A549 (cell line): ENCODE measurements around the gene ZNF578.

Experiments
- CEBPB ChIP-seq, 2 experiments: fragments of >200 bp in 1 of 2; sonication (Bioruptor Twin) in 1 of 2; formaldehyde crosslinking in 1 of 2; IDR thresholded peaks; 2 replicates each; pipeline ENCODE4 v1.6.1; 2012 to 2016
- EHF ChIP-seq: fragments of 250-450 bp; sonication (Bioruptor Pico); IDR thresholded peaks from 2 replicates; pipeline ENCODE4 v1.5.0; 2020; ENCODE audit warnings: mild to moderate bottlenecking
- EP300 ChIP-seq, 2 experiments: fragments of >200 bp; sonication (Bioruptor Twin); formaldehyde crosslinking; IDR thresholded peaks; 2 replicates in 1 of 2; 3 replicates in 1 of 2; pipeline ENCODE4 v1.6.1; 2016 to 2017
- HDAC2 ChIP-seq: fragments of 200-600 bp; sonication (generic); IDR thresholded peaks from 2 replicates; pipeline ENCODE4 v1.6.1; 2016
- KDM1A ChIP-seq: fragments of 200-600 bp; sonication (generic); IDR thresholded peaks from 2 replicates; pipeline ENCODE4 v1.6.1; 2016; ENCODE audit warnings: low read depth, mild to moderate bottlenecking
- TF ChIP-seq, protein P1 (sequence below): fragments of 200-600 bp; sonication (generic); IDR thresholded peaks from 2 replicates; pipeline ENCODE4 v1.6.1; 2016; ENCODE audit warnings: antibody characterized with exemption, mild to moderate bottlenecking, moderate library complexity
- TF ChIP-seq, protein P2 (sequence below): fragments of >200 bp; sonication (Bioruptor Twin); formaldehyde crosslinking; IDR thresholded peaks from 3 replicates; pipeline ENCODE4 v1.5.1; 2016
- TF ChIP-seq, protein P3 (sequence below): fragments of 150-350 bp; IDR thresholded peaks from 2 replicates; pipeline ENCODE4 v1.6.1; 2014; ENCODE audit warnings: low read depth, mild to moderate bottlenecking, low read length

DNA sequence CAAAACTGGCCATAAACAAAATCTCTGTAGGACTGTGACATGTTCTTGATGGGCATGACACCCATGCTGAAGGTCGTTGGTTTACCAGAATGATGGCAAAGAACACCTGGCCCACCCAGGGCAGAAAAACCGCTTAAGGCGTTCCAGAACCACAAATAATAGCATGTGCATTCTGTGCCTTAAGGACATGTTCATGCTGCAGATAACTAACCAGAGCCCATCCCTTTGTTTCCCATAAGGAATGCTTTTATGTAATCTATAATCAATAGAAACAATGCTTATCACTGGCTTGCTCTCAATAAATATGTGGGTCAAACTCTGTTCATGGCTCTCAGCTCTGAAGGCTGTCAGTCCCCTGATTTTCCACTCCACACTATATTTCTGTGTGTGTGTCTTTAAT is 11.2 kb upstream of the ZNF578 start:
- TF ChIP-seq KDM1A, result no peak
- TF ChIP-seq CEBPB (IDR thresholded peaks at IDR 0.05), result no peak
- TF ChIP-seq, protein P1, sequence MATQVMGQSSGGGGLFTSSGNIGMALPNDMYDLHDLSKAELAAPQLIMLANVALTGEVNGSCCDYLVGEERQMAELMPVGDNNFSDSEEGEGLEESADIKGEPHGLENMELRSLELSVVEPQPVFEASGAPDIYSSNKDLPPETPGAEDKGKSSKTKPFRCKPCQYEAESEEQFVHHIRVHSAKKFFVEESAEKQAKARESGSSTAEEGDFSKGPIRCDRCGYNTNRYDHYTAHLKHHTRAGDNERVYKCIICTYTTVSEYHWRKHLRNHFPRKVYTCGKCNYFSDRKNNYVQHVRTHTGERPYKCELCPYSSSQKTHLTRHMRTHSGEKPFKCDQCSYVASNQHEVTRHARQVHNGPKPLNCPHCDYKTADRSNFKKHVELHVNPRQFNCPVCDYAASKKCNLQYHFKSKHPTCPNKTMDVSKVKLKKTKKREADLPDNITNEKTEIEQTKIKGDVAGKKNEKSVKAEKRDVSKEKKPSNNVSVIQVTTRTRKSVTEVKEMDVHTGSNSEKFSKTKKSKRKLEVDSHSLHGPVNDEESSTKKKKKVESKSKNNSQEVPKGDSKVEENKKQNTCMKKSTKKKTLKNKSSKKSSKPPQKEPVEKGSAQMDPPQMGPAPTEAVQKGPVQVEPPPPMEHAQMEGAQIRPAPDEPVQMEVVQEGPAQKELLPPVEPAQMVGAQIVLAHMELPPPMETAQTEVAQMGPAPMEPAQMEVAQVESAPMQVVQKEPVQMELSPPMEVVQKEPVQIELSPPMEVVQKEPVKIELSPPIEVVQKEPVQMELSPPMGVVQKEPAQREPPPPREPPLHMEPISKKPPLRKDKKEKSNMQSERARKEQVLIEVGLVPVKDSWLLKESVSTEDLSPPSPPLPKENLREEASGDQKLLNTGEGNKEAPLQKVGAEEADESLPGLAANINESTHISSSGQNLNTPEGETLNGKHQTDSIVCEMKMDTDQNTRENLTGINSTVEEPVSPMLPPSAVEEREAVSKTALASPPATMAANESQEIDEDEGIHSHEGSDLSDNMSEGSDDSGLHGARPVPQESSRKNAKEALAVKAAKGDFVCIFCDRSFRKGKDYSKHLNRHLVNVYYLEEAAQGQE, result no peak
- TF ChIP-seq, protein P2, sequence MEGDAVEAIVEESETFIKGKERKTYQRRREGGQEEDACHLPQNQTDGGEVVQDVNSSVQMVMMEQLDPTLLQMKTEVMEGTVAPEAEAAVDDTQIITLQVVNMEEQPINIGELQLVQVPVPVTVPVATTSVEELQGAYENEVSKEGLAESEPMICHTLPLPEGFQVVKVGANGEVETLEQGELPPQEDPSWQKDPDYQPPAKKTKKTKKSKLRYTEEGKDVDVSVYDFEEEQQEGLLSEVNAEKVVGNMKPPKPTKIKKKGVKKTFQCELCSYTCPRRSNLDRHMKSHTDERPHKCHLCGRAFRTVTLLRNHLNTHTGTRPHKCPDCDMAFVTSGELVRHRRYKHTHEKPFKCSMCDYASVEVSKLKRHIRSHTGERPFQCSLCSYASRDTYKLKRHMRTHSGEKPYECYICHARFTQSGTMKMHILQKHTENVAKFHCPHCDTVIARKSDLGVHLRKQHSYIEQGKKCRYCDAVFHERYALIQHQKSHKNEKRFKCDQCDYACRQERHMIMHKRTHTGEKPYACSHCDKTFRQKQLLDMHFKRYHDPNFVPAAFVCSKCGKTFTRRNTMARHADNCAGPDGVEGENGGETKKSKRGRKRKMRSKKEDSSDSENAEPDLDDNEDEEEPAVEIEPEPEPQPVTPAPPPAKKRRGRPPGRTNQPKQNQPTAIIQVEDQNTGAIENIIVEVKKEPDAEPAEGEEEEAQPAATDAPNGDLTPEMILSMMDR, result no peak
- TF ChIP-seq EHF (CRISPR knock-in tag), result no peak
- no peak for TF ChIP-seq HDAC2
- TF ChIP-seq, protein P3, sequence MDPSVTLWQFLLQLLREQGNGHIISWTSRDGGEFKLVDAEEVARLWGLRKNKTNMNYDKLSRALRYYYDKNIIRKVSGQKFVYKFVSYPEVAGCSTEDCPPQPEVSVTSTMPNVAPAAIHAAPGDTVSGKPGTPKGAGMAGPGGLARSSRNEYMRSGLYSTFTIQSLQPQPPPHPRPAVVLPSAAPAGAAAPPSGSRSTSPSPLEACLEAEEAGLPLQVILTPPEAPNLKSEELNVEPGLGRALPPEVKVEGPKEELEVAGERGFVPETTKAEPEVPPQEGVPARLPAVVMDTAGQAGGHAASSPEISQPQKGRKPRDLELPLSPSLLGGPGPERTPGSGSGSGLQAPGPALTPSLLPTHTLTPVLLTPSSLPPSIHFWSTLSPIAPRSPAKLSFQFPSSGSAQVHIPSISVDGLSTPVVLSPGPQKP, result no peak
- TF ChIP-seq EP300 (IDR thresholded peaks at IDR 0.05), result no peak
